Measurements from ENCODE around the gene CDIPT. TPM values are rescaled to one million over a fixed set of nuclear protein-coding genes. Genes with fewer than 3 reads are reported as not detected.
A peak's percentile ranks its signal among the peaks of the same experiment; 100 is the strongest.

The CDIPT gene
- total and polyA plus RNA-seq, 2 of the 13 experiments (the other 11 are each of a cell fraction or from before 2014, with no cell fraction given), result 54.9 to 97.5 TPM

GRCh38 chr16:29900102-29900887 lies 37.3 kb upstream of the CDIPT start, which contains the start of gene ASPHD1 (continued):
- 0 out of 2 replicates have a peak, but pooled peaks have one; percentile 28 for TF ChIP-seq HOXD1 (CRISPR knock-in tag; IDR thresholded peaks at IDR 0.05)

- peak; percentile 76 for ATAC-seq
- TF ChIP-seq MXD1 (CRISPR knock-in tag; IDR thresholded peaks at IDR 0.05) (no peak; the same call in 1 of the 2 replicates), ZNF101 (CRISPR knock-in tag; IDR thresholded peaks at IDR 0.05; ENCODE audit: borderline replicate concordance, low read depth) (no peak), GPBP1L1 (CRISPR knock-in tag; IDR thresholded peaks at IDR 0.05) (no peak), ZNF496 (CRISPR knock-in tag; IDR thresholded peaks at IDR 0.05; ENCODE audit: insufficient replicate concordance) (no peak), ZNF740 (CRISPR knock-in tag; IDR thresholded peaks at IDR 0.05) (no peak), PTBP1 (IDR thresholded peaks at IDR 0.05; ENCODE audit: low read depth, low read length, poor library complexity, severe bottlenecking) (no peak), GMEB2 (CRISPR knock-in tag; IDR thresholded peaks at IDR 0.05; ENCODE audit: low read depth) (no peak), ZNF276 (CRISPR knock-in tag; IDR thresholded peaks at IDR 0.05; ENCODE audit: low read depth) (no peak), EEA1 (CRISPR knock-in tag; IDR thresholded peaks at IDR 0.05; ENCODE audit: borderline replicate concordance) (no peak; the same call in 1 of the 2 replicates), LCORL (IDR thresholded peaks at IDR 0.05) (no peak), LCORL (CRISPR knock-in tag; IDR thresholded peaks at IDR 0.05) (peak; percentile 80), ZIK1 (CRISPR knock-in tag; IDR thresholded peaks at IDR 0.05; ENCODE audit: borderline replicate concordance, low read depth) (no peak; the same call in 1 of the 2 replicates), SAFB2 (CRISPR knock-in tag; IDR thresholded peaks at IDR 0.05; ENCODE audit: borderline replicate concordance, low read depth) (no peak; the same call in 1 of the 2 replicates)
Measured at GRCh38 chr16:29899516-29900101, 36.6 kb upstream of the CDIPT start, which contains the start of gene SEZ6L2. SEZ6L2 (minus strand) TSS chr16:29899550; CDS start chr16:29899019, 531 bp downstream.

More at GRCh38 chr16:29899516-29900101, 36.6 kb upstream of the CDIPT start, which contains the start of gene SEZ6L2:
- H3K4me2 ChIP-seq (ENCODE audit: low read depth, low read length), result peak within 1 kb of the TSS; percentile 99
- peak within 1 kb of the TSS; percentile 71 for H3K27ac ChIP-seq (ENCODE audit: extremely low read length, insufficient read depth, low read length)
- no peak within 1 kb of the TSS for H2AFZ ChIP-seq (ENCODE audit: low read length)
- in situ Hi-C loops (cut with HindIII; ENCODE audit: extremely low pct_ligation_motif_present, low pct_unique_long_range_greater_than_20kb) (no loop called here), intact Hi-C loops (cut with micrococcal nuclease; ENCODE audit: unreplicated experiment) (loop anchor here (2.0 to 5.0 kb wide), 2 partner anchors 37 to 63 kb away; partner anchors contain the start of genes CDIPT and TMEM219)
- BruUV-seq (replicated peaks), result no TSS peak
- FAIRE-seq (peak; percentile 89), DNase-seq (ENCODE audit: low spot score) (peak; percentile 94)
- under 1% methylated on average over 23 of the region's 29 CpGs for WGBS (ENCODE audit: low lambda C conversion rate)
- ChIA-PET POLR2A (interaction anchor here (0.6 to 3.8 kb wide), 37 partner anchors 8 to 220 kb away, joined by 3 to 68 read pairs (median 6); partner anchors contain the start of genes ALDOA, CDIPT, HIRIP3 and KCTD13), CTCF (ENCODE audit: low intra/inter-chr PET ratio, low total read pairs) (no interaction called here)
- peak within 1 kb of the TSS; percentile 83 for H3K9ac ChIP-seq (ENCODE audit: insufficient read depth, low read depth, low read length)
- peaks cover 5% of the 10 kb centered on the region; the same call in 1 of the 2 replicates for H4K20me1 ChIP-seq (ENCODE audit: insufficient read depth, low read length)
- peaks cover 45% of the 10 kb centered on the region for H3K4me1 ChIP-seq (ENCODE audit: insufficient read depth, low read length)
- no peaks in the 10 kb centered on the region; a peak in 1 of 5 replicates for H3K27me3 ChIP-seq (ENCODE audit: control insufficient read depth in 1 of 2, insufficient read depth in 2 of 2, low read length in 2 of 2)
- H3K9me3 ChIP-seq (ENCODE audit: low read length), result no peaks in the 10 kb centered on the region
- H3K4me3 ChIP-seq (replicated peaks in 1 of 3; ENCODE audit: insufficient read depth in 1 of 3, low read depth in 2 of 3, low read length in 3 of 3), result peak within 1 kb of the TSS; percentile 84 to 99 (median 86)
- H3K36me3 ChIP-seq (replicated peaks in 1 of 2; ENCODE audit: control insufficient read depth in 1 of 2, insufficient read depth in 2 of 2, low read length in 2 of 2), result peaks cover 0 to 6% of the 10 kb centered on the region in 2 experiments; a peak in 2 of 5 replicates
- peaks cover 19% of the 10 kb centered on the region for H3K79me2 ChIP-seq (ENCODE audit: insufficient read depth, low read length)
